OCI-LY1 (cell line): ENCODE results near the gene AMOTL1.

Source experiments
- H2AFZ ChIP-seq: fragments of 200-600 bp; sonication (generic), shearing (Covaris generic); 2 replicates; pipeline ENCODE4 v1.6.0; 2014; ENCODE audit warnings: antibody characterized with exemption, mild to moderate bottlenecking, low read length
- H3F3A ChIP-seq: fragments of 200-600 bp; sonication (generic), shearing (Covaris generic); 2 replicates; pipeline ENCODE4 v1.6.0; 2014; ENCODE audit warnings: mild to moderate bottlenecking, antibody characterized with exemption, low read length, moderate library complexity; ENCODE audit not compliant: insufficient read depth
- H3K27ac ChIP-seq: fragments of 200-600 bp; sonication (generic); 2 replicates; pipeline ENCODE4 v1.5.1; 2014; ENCODE audit warnings: low read length, mixed run types, mild to moderate bottlenecking, low read depth; ENCODE audit not compliant: poor library complexity, severe bottlenecking
- H3K27me3 ChIP-seq: fragments of 200-600 bp; sonication (generic); 2 replicates; pipeline ENCODE4 v1.6.0; 2014; ENCODE audit warnings: antibody characterized with exemption, mild to moderate bottlenecking, low read length, moderate library complexity; ENCODE audit not compliant: insufficient read depth
- H3K36me3 ChIP-seq: fragments of 200-600 bp; sonication (generic); 2 replicates; pipeline ENCODE4 v1.6.1; 2014; ENCODE audit warnings: mild to moderate bottlenecking, antibody characterized with exemption, low read length, moderate library complexity, mixed read lengths; ENCODE audit not compliant: insufficient read depth
- H3K4me1 ChIP-seq: fragments of 200-600 bp; sonication (generic); 2 replicates; pipeline ENCODE4 v1.5.1; 2014; ENCODE audit warnings: mild to moderate bottlenecking, low read length, moderate library complexity; ENCODE audit not compliant: insufficient read depth, severe bottlenecking
- H3K4me2 ChIP-seq: fragments of 200-600 bp; sonication (generic), shearing (Covaris generic); 2 replicates; pipeline ENCODE4 v1.6.1; 2014; ENCODE audit warnings: low read length
- H3K4me3 ChIP-seq: fragments of 200-600 bp; sonication (generic); 2 replicates; pipeline ENCODE4 v1.5.1; 2014; ENCODE audit warnings: low read length, low read depth, mild to moderate bottlenecking, mixed read lengths; ENCODE audit not compliant: poor library complexity, severe bottlenecking
- H3K79me2 ChIP-seq: fragments of 200-600 bp; shearing (Covaris generic); 2 replicates; pipeline ENCODE4 v1.6.1; 2016; ENCODE audit warnings: mixed run types, low read length, mixed read lengths; ENCODE audit not compliant: insufficient read depth
- H3K9ac ChIP-seq: fragments of 200-600 bp; sonication (generic), shearing (Covaris generic); 2 replicates; pipeline ENCODE4 v1.6.1; 2014; ENCODE audit warnings: mild to moderate bottlenecking, low read length, mixed read lengths
- H3K9me2 ChIP-seq: fragments of 200-600 bp; sonication (generic), shearing (Covaris generic); 2 replicates; pipeline ENCODE4 v1.6.1; 2014; ENCODE audit warnings: low read depth, mild to moderate bottlenecking, low read length, mixed read lengths
- H3K9me3 ChIP-seq: fragments of 200-600 bp; shearing (Covaris generic); 2 replicates; pipeline ENCODE4 v1.6.1; 2014; ENCODE audit warnings: low read length, mixed read lengths
- H4K20me1 ChIP-seq: fragments of 200-600 bp; sonication (generic), shearing (Covaris generic); 2 replicates; pipeline ENCODE4 v1.6.0; 2016; ENCODE audit warnings: mild to moderate bottlenecking, low read length; ENCODE audit not compliant: insufficient read depth
- CTCF ChIP-seq: fragments of 200-600 bp; sonication (generic), shearing (Covaris generic); IDR thresholded peaks from 2 replicates; pipeline ENCODE4 v1.5.1; 2017; ENCODE audit warnings: mild to moderate bottlenecking, antibody characterized with exemption, low read length, moderate library complexity, mixed read lengths
- EZH2 ChIP-seq: fragments of 200-600 bp; sonication (generic), shearing (Covaris generic); IDR thresholded peaks from 2 replicates; pipeline ENCODE4 v1.8.0; 2017; ENCODE audit warnings: borderline replicate concordance, mixed run types, mild to moderate bottlenecking, antibody characterized with exemption, low read length, moderate library complexity, mixed read lengths

Gene AMOTL1

GRCh38 chr11:94731880-94732601, 36.1 kb upstream of the AMOTL1 start:
- no peaks in the 10 kb centered on the region for H3K9me3 ChIP-seq
- no peak overlapping the region for H3K9ac ChIP-seq
- H3K4me2 ChIP-seq: no peak overlapping the region
- H3K4me3 ChIP-seq: no peak overlapping the region
- no peaks in the 10 kb centered on the region for H3F3A ChIP-seq
- no peak overlapping the region for H2AFZ ChIP-seq
- no peaks in the 10 kb centered on the region for H3K36me3 ChIP-seq
- H3K27ac ChIP-seq: no peak overlapping the region
- H3K4me1 ChIP-seq: no peaks in the 10 kb centered on the region
- no peaks in the 10 kb centered on the region for H3K27me3 ChIP-seq
- H3K79me2 ChIP-seq: no peaks in the 10 kb centered on the region
- H3K9me2 ChIP-seq: no peaks in the 10 kb centered on the region
- TF ChIP-seq EZH2: no peak
- no peak for TF ChIP-seq CTCF
- H4K20me1 ChIP-seq: no peaks in the 10 kb centered on the region

GRCh38 chr11:94732617-94733281, 35.4 kb upstream of the AMOTL1 start:
- H2AFZ ChIP-seq: no peak overlapping the region
- no peaks in the 10 kb centered on the region for H3K79me2 ChIP-seq
- TF ChIP-seq CTCF (no peak), EZH2 (no peak)
- H3K9me3 ChIP-seq: no peaks in the 10 kb centered on the region
- H3K4me1 ChIP-seq: no peaks in the 10 kb centered on the region
- no peak overlapping the region for H3K4me2 ChIP-seq
- no peaks in the 10 kb centered on the region for H3K9me2 ChIP-seq
- H3K27ac ChIP-seq: no peak overlapping the region
- no peaks in the 10 kb centered on the region for H3K36me3 ChIP-seq
- H3F3A ChIP-seq: no peaks in the 10 kb centered on the region
- H3K9ac ChIP-seq: no peak overlapping the region
- H3K27me3 ChIP-seq: no peaks in the 10 kb centered on the region
- H3K4me3 ChIP-seq: no peak overlapping the region
- no peaks in the 10 kb centered on the region for H4K20me1 ChIP-seq

DNA sequence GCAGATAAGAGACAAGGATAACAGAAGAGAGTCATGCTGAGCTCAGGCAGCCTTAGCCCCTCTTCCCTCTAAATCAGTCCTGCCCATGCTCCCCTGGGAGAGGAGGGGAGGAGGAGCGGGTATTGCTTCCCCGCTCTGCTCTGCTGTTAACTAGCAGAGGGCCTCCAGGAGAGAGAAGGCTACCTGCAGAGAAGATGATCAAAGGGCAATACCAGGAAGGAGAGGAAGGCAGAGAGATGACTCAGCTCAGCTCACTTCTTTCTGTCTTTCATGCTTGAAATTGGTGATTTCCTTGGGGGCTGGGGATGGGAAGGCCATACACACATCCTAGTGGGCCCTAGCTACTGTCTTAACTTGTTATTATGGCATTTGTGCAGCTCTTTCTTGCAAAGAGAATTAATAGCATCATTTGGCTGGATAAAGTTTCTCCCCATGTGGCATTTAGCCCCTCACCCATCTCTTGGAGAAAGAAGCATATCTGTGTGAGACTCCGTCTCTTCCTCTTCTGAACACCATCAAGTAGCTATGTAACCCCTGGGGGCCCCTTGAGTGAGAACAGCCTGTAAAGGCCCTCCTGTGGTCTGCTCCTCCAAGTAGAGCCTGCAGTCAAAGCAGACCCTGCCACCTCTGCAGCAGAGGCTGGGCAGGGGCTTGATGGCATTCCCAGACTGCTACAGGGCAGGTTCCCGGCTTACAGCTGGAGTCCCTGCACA, 33.4 kb upstream of the AMOTL1 start:
- Histone ChIP-seq H3K4me1 (no peaks in the 10 kb centered on the region), H2AFZ (no peak overlapping the region), H3K9me2 (no peaks in the 10 kb centered on the region), H3F3A (no peaks in the 10 kb centered on the region), H3K79me2 (no peaks in the 10 kb centered on the region), H3K9me3 (no peaks in the 10 kb centered on the region), H4K20me1 (no peaks in the 10 kb centered on the region), H3K4me2 (no peak overlapping the region), H3K4me3 (no peak overlapping the region), H3K27me3 (no peaks in the 10 kb centered on the region), H3K9ac (no peak overlapping the region), H3K36me3 (no peaks in the 10 kb centered on the region), H3K27ac (no peak overlapping the region)
- no peak for TF ChIP-seq CTCF
- no peak for TF ChIP-seq EZH2
